MM.1S (cell line): ENCODE results near the gene RINL.

Experiments used
- DNase-seq: peaks from one replicate; pipeline ENCODE4 v3.0.0-alpha.2; 2015
- H2AFZ ChIP-seq: fragments of 300-600 bp; sonication (generic); 2 replicates; pipeline ENCODE4 v1.6.0; 2016; ENCODE audit warnings: antibody characterized with exemption, low read length
- H3F3A ChIP-seq: fragments of 300-600 bp; sonication (generic); 2 replicates; pipeline ENCODE4 v1.6.1; 2016; ENCODE audit warnings: mild to moderate bottlenecking, antibody characterized with exemption, low read length, moderate library complexity, mixed read lengths; ENCODE audit not compliant: insufficient read depth
- H3K27ac ChIP-seq: fragments of 300-600 bp; sonication (generic); 2 replicates; pipeline ENCODE4 v1.5.1; 2016; ENCODE audit warnings: mild to moderate bottlenecking, low read length
- H3K27me3 ChIP-seq: fragments of 300-600 bp; sonication (generic); replicated peaks from 2 replicates; pipeline ENCODE4 v1.6.0; 2016; ENCODE audit warnings: low read length; ENCODE audit not compliant: insufficient read depth
- H3K36me3 ChIP-seq: fragments of 300-600 bp; sonication (generic); replicated peaks from 2 replicates; pipeline ENCODE4 v1.6.1; 2016; ENCODE audit warnings: mild to moderate bottlenecking, low read length, mixed read lengths; ENCODE audit not compliant: insufficient read depth
- H3K4me1 ChIP-seq: fragments of 300-600 bp; sonication (generic); 2 replicates; pipeline ENCODE4 v1.6.1; 2016; ENCODE audit warnings: low read length, mixed read lengths
- H3K4me2 ChIP-seq: fragments of 300-600 bp; sonication (generic); 2 replicates; pipeline ENCODE4 v1.6.0; 2016; ENCODE audit warnings: low read depth, low read length
- H3K4me3 ChIP-seq: fragments of 300-600 bp; sonication (generic); 2 replicates; pipeline ENCODE4 v1.5.1; 2016; ENCODE audit warnings: low read length, mixed read lengths
- H3K79me2 ChIP-seq: fragments of 300-600 bp; sonication (generic); 2 replicates; pipeline ENCODE4 v1.6.1; 2016; ENCODE audit warnings: mixed run types, low read length, mixed read lengths
- H3K9ac ChIP-seq: fragments of 300-600 bp; sonication (generic); 2 replicates; pipeline ENCODE4 v1.6.1; 2016; ENCODE audit warnings: low read length, mixed read lengths
- H3K9me2 ChIP-seq: fragments of 300-600 bp; sonication (generic); replicated peaks from 2 replicates; pipeline ENCODE4 v1.6.1; 2016; ENCODE audit warnings: mild to moderate bottlenecking, low read length, mixed read lengths; ENCODE audit not compliant: insufficient read depth
- H3K9me3 ChIP-seq: fragments of 300-600 bp; sonication (generic); replicated peaks from 2 replicates; pipeline ENCODE4 v1.6.1; 2016; ENCODE audit warnings: mild to moderate bottlenecking, low read length, mixed read lengths; ENCODE audit not compliant: insufficient read depth
- H4K20me1 ChIP-seq: fragments of 300-600 bp; sonication (generic); 2 replicates; pipeline ENCODE4 v1.6.1; 2016; ENCODE audit warnings: mild to moderate bottlenecking, low read length, moderate library complexity, mixed read lengths; ENCODE audit not compliant: insufficient read depth
- CTCF ChIP-seq: fragments of 300-600 bp; sonication (generic); IDR thresholded peaks from 2 replicates; pipeline ENCODE4 v1.5.1; 2016; ENCODE audit warnings: antibody characterized with exemption, low read length, mixed read lengths
- EZH2 ChIP-seq: fragments of 300-600 bp; sonication (generic); optimal IDR thresholded peaks from 2 replicates; pipeline ENCODE3; 2017; ENCODE audit warnings: low read depth, mild to moderate bottlenecking, antibody characterized with exemption, low read length, mixed read lengths
- EZH2phosphoT487 ChIP-seq: fragments of 300-600 bp; sonication (generic); IDR thresholded peaks from 2 replicates; pipeline ENCODE4 v1.6.1; 2018; ENCODE audit warnings: antibody characterized with exemption, low read length

RINL gene

GRCh38 chr19:38921420-38922274 is 43.6 kb upstream of the RINL start:
- no peaks in the 10 kb centered on the region for H4K20me1 ChIP-seq

GRCh38 chr19:38920602-38921419 is 42.7 kb upstream of the RINL start:
- Histone ChIP-seq H2AFZ (no peak overlapping the region), H3K27me3 (no peaks in the 10 kb centered on the region), H3K4me2 (no peak overlapping the region), H3F3A (no peaks in the 10 kb centered on the region), H3K4me3 (no peak overlapping the region), H4K20me1 (no peaks in the 10 kb centered on the region), H3K36me3 (no peaks in the 10 kb centered on the region), H3K4me1 (no peaks in the 10 kb centered on the region), H3K79me2 (no peaks in the 10 kb centered on the region), H3K9me3 (no peaks in the 10 kb centered on the region), H3K27ac (no peak overlapping the region), H3K9ac (no peak overlapping the region), H3K9me2 (no peaks in the 10 kb centered on the region)
- DNase-seq: no peak
- TF ChIP-seq EZH2phosphoT487: no peak
- TF ChIP-seq EZH2: no peak
- no peak for TF ChIP-seq CTCF

More at GRCh38 chr19:38921420-38922274, 43.6 kb upstream of the RINL start:
- Histone ChIP-seq H3K4me3 (no peak overlapping the region), H3K27ac (no peak overlapping the region), H3K27me3 (no peaks in the 10 kb centered on the region), H2AFZ (no peak overlapping the region), H3K4me1 (no peaks in the 10 kb centered on the region), H3F3A (no peaks in the 10 kb centered on the region), H3K79me2 (no peaks in the 10 kb centered on the region), H3K36me3 (no peaks in the 10 kb centered on the region), H3K9me3 (no peaks in the 10 kb centered on the region), H3K9me2 (no peaks in the 10 kb centered on the region), H3K4me2 (no peak overlapping the region), H3K9ac (no peak overlapping the region)
- no peak for TF ChIP-seq CTCF
- no peak for TF ChIP-seq EZH2
- no peak for TF ChIP-seq EZH2phosphoT487
- no peak for DNase-seq

- Histone ChIP-seq H3K9me2 (no peaks in the 10 kb centered on the region), H4K20me1 (no peaks in the 10 kb centered on the region), H3K79me2 (no peaks in the 10 kb centered on the region), H2AFZ (no peak overlapping the region), H3K36me3 (no peaks in the 10 kb centered on the region), H3K4me1 (no peaks in the 10 kb centered on the region), H3F3A (no peaks in the 10 kb centered on the region), H3K9me3 (no peaks in the 10 kb centered on the region), H3K4me2 (no peak overlapping the region), H3K9ac (no peak overlapping the region), H3K4me3 (no peak overlapping the region), H3K27ac (no peak overlapping the region), H3K27me3 (no peaks in the 10 kb centered on the region)
- no peak for DNase-seq
- TF ChIP-seq EZH2 (no peak), CTCF (no peak), EZH2phosphoT487 (no peak)
These were observed 41.9 kb upstream of the RINL start for GRCh38 chr19:38919837-38920601.
